Measurements from ENCODE around the gene SARNP.

SARNP gene

GRCh38 chr12:55823419-55823818 lies 5.9 kb upstream of the SARNP start:
- H3K4me3 ChIP-seq (ENCODE audit: low read depth, low read length) = no peak overlapping the region
- TF ChIP-seq CTCF (IDR thresholded peaks at IDR 0.05; ENCODE audit: low read depth, low read length) = no peak

GRCh38 chr12:55822228-55822627 lies 4.7 kb upstream of the SARNP start:
- no peak overlapping the region for H3K4me3 ChIP-seq (ENCODE audit: low read depth, low read length)

GRCh38 chr12:55820679-55821078 lies 3.2 kb upstream of the SARNP start:
- no peak overlapping the region for H3K4me3 ChIP-seq (ENCODE audit: low read depth, low read length)
- TF ChIP-seq CTCF (IDR thresholded peaks at IDR 0.05; ENCODE audit: low read depth, low read length) = no peak; the same call in 1 of the 2 replicates

More at GRCh38 chr12:55822228-55822627, 4.7 kb upstream of the SARNP start:
- TF ChIP-seq CTCF (IDR thresholded peaks at IDR 0.05; ENCODE audit: low read depth, low read length) = no peak

- TF ChIP-seq CTCF (IDR thresholded peaks at IDR 0.05; ENCODE audit: low read depth, low read length) = no peak
Measured at GRCh38 chr12:55818886-55819285, 1.4 kb upstream of the SARNP start.

GRCh38 chr12:55818140-55818728 lies 710 bp upstream of the SARNP start:
- TF ChIP-seq CTCF (IDR thresholded peaks at IDR 0.05; ENCODE audit: low read depth, low read length) = no peak

More at GRCh38 chr12:55818886-55819285, 1.4 kb upstream of the SARNP start:
- peak overlapping the region; percentile 83 for H3K4me3 ChIP-seq (ENCODE audit: low read depth, low read length)

GRCh38 chr12:55816881-55817344 lies 611 bp downstream of the SARNP start:
- TF ChIP-seq CTCF (IDR thresholded peaks at IDR 0.05; ENCODE audit: low read depth, low read length) = no peak
- H3K4me3 ChIP-seq (ENCODE audit: low read depth, low read length) = peak overlapping the region; percentile 83

More at GRCh38 chr12:55818140-55818728, 710 bp upstream of the SARNP start:
- H3K4me3 ChIP-seq (ENCODE audit: low read depth, low read length) = peak overlapping the region; percentile 83

- H3K4me3 ChIP-seq (ENCODE audit: low read depth, low read length) = no peak overlapping the region
- TF ChIP-seq CTCF (IDR thresholded peaks at IDR 0.05; ENCODE audit: low read depth, low read length) = no peak
Measured at GRCh38 chr12:55815473-55815872, 2.1 kb downstream of the SARNP start.

All from WI38 (cell line).